HepG2 (cell line): ENCODE measurements around the gene PSD4. TPM values are rescaled to one million over a fixed set of nuclear protein-coding genes. Genes with fewer than 3 reads are reported as not detected.

Experiments
- AKAP8 ChIP-seq: sonication (generic); formaldehyde crosslinking; IDR thresholded peaks from 2 replicates; pipeline ENCODE4 v1.5.1; 2020; ENCODE audit warnings: mild to moderate bottlenecking, missing genetic modification reagents
- ATF5 ChIP-seq: sonication (generic); formaldehyde crosslinking; IDR thresholded peaks from 2 replicates; pipeline ENCODE4 v1.4.0; 2020; ENCODE audit warnings: mild to moderate bottlenecking, low read depth, missing genetic modification reagents
- CREB1 ChIP-seq, 2 experiments: fragments of 450-650 bp in 1 of 2; IDR thresholded peaks; 2 replicates each; pipeline ENCODE4 v1.6.1; 2016 to 2017; ENCODE audit warnings: control low read depth in 1 of 2, mild to moderate bottlenecking in 1 of 2, missing compliant biosample characterization in 1 of 2, missing genetic modification characterization in 1 of 2
- ELF3 ChIP-seq: IDR thresholded peaks from 2 replicates; pipeline ENCODE4 v1.6.1; 2016; ENCODE audit warnings: missing genetic modification reagents, missing compliant biosample characterization
- HNRNPLL ChIP-seq: fragments of 200-400 bp; formaldehyde crosslinking; IDR thresholded peaks from 2 replicates; pipeline ENCODE4 v1.6.1; 2017; ENCODE audit warnings: mild to moderate bottlenecking, low read depth, low read length; ENCODE audit not compliant: poor library complexity, severe bottlenecking
- HNRNPUL1 ChIP-seq: fragments of 200-400 bp; formaldehyde crosslinking; IDR thresholded peaks from 2 replicates; pipeline ENCODE4 v1.6.1; 2017; ENCODE audit warnings: low read depth, mild to moderate bottlenecking, low read length, moderate library complexity
- KDM6A ChIP-seq: IDR thresholded peaks from 2 replicates; pipeline ENCODE4 v1.6.1; 2016; ENCODE audit warnings: low read depth
- LRRFIP1 ChIP-seq: sonication (generic); formaldehyde crosslinking; conservative IDR thresholded peaks from 2 replicates; pipeline ENCODE4 v1.4.0; 2020; ENCODE audit warnings: missing genetic modification reagents
- MED1 ChIP-seq: sonication (generic); formaldehyde crosslinking; IDR thresholded peaks from 2 replicates; pipeline ENCODE4 v1.4.0; 2020; ENCODE audit warnings: missing genetic modification reagents
- NONO ChIP-seq, 2 experiments: fragments of 450-650 bp in 1 of 2; sonication (generic) in 1 of 2; formaldehyde crosslinking in 1 of 2; IDR thresholded peaks in 1 of 2; conservative IDR thresholded peaks in 1 of 2; 2 replicates each; pipeline versions ENCODE4 v1.6.1 to v1.8.0; 2017 to 2022; ENCODE audit warnings: mild to moderate bottlenecking in 1 of 2, missing genetic modification reagents in 1 of 2, moderate library complexity in 1 of 2
- PCBP1 ChIP-seq: fragments of 200-400 bp; formaldehyde crosslinking; IDR thresholded peaks from 2 replicates; pipeline ENCODE4 v1.6.1; 2017; ENCODE audit warnings: mild to moderate bottlenecking, low read depth, low read length, borderline replicate concordance
- PHF21A ChIP-seq: sonication (generic); formaldehyde crosslinking; IDR thresholded peaks from 2 replicates; pipeline ENCODE4 v1.5.0; 2020; ENCODE audit warnings: mild to moderate bottlenecking, missing genetic modification reagents
- POGZ ChIP-seq: sonication (generic); formaldehyde crosslinking; IDR thresholded peaks from 2 replicates; pipeline ENCODE4 v1.4.0; 2020; ENCODE audit warnings: mild to moderate bottlenecking, missing genetic modification reagents
- PRMT3 ChIP-seq: sonication (generic); formaldehyde crosslinking; IDR thresholded peaks from 2 replicates; pipeline ENCODE4 v1.8.1; 2022; ENCODE audit warnings: low read depth, mild to moderate bottlenecking, moderate library complexity, missing genetic modification reagents, borderline replicate concordance
- PRPF4 ChIP-seq: fragments of 200-400 bp; formaldehyde crosslinking; IDR thresholded peaks from 2 replicates; pipeline ENCODE4 v1.6.1; 2016; ENCODE audit warnings: low read length, low read depth; ENCODE audit not compliant: poor library complexity, severe bottlenecking
- SMAD1 ChIP-seq: sonication (generic); formaldehyde crosslinking; IDR thresholded peaks from 2 replicates; pipeline ENCODE4 v1.4.0; 2020; ENCODE audit warnings: missing genetic modification reagents, low read depth, mild to moderate bottlenecking, borderline replicate concordance
- ZBTB1 ChIP-seq: sonication (generic); formaldehyde crosslinking; IDR thresholded peaks from 2 replicates; pipeline ENCODE4 v1.4.0; 2020; ENCODE audit warnings: missing genetic modification reagents, borderline replicate concordance
- ZNF234 ChIP-seq: sonication (generic); formaldehyde crosslinking; conservative IDR thresholded peaks from 2 replicates; pipeline ENCODE4 v1.5.1; 2020; ENCODE audit warnings: mild to moderate bottlenecking, missing genetic modification reagents
- ZNF597 ChIP-seq: sonication (generic); formaldehyde crosslinking; IDR thresholded peaks from 2 replicates; pipeline ENCODE4 v1.5.0; 2020; ENCODE audit warnings: missing genetic modification reagents
- ZNF598 ChIP-seq: sonication (generic); formaldehyde crosslinking; IDR thresholded peaks from 2 replicates; pipeline ENCODE4 v1.5.1; 2020; ENCODE audit warnings: mild to moderate bottlenecking, missing genetic modification reagents, borderline replicate concordance
- ZNF749 ChIP-seq: sonication (generic); formaldehyde crosslinking; IDR thresholded peaks from 2 replicates; pipeline ENCODE4 v1.8.0; 2022; ENCODE audit warnings: mild to moderate bottlenecking, missing genetic modification reagents, moderate library complexity, borderline replicate concordance
- ZNF782 ChIP-seq: sonication (generic); formaldehyde crosslinking; IDR thresholded peaks from 2 replicates; pipeline ENCODE4 v1.4.0; 2020; ENCODE audit warnings: missing genetic modification reagents, mild to moderate bottlenecking, borderline replicate concordance
- polyA plus RNA-seq, 8 experiments: library from polyadenylated mRNA; depleted of rRNA in 3 of 8; stranded (reverse) in 7 of 8; unstranded in 1 of 8; fragments of >200 nt; fragmentation: Illumina TruSeq in 4 of 8; extraction: Trizol in 4 of 8; gene quantifications; 2 replicates each; pipeline versions ENCODE4 v1.2.1 to v1.2.3, GENCODE V29; 2011 to 2016; ENCODE audit warnings: low read depth in 4 of 8, missing spikeins in 1 of 8, mixed read lengths in 1 of 8; ENCODE audit not compliant: insufficient read depth in 1 of 8
- total RNA-seq, 5 experiments: library from RNA; depleted of rRNA; stranded (reverse); fragments of >200 nt; fragmentation: Illumina TruSeq; extraction: Trizol; gene quantifications; 2 replicates each; pipeline ENCODE4 v1.2.3, GENCODE V29; 2016; ENCODE audit warnings: low read depth in 1 of 5

The PSD4 gene
- total and polyA plus RNA-seq, 2 of the 13 experiments (the other 11 are each of a cell fraction or from before 2014, with no cell fraction given) = 5.8 to 9.4 TPM

- TF ChIP-seq PRMT3 (CRISPR knock-in tag) (no peak), ELF3 (CRISPR knock-in tag) (peak; percentile 59), HNRNPLL (no peak), ATF5 (CRISPR knock-in tag) (no peak), ZNF597 (CRISPR knock-in tag) (no peak), PHF21A (CRISPR knock-in tag) (peak; percentile 30; the same call in 1 of the 2 replicates), SMAD1 (CRISPR knock-in tag) (0 out of 2 replicates have a peak, but pooled peaks have one; percentile 52), MED1 (CRISPR knock-in tag) (peak; percentile 66), ZNF782 (no peak), POGZ (no peak), PCBP1 (no peak), AKAP8 (CRISPR knock-in tag) (no peak), CREB1 (IDR thresholded peaks at IDR 0.05) (peak; percentile 64; the same call in 1 of the 2 replicates), CREB1 (CRISPR knock-in tag; IDR thresholded peaks at IDR 0.05) (no peak; the same call in none of the 2 replicates), HNRNPUL1 (no peak), LRRFIP1 (CRISPR knock-in tag) (no peak), KDM6A (CRISPR knock-in tag) (no peak), ZNF234 (no peak), ZNF749 (no peak), ZBTB1 (CRISPR knock-in tag) (no peak), NONO (IDR thresholded peaks at IDR 0.05) (no peak), NONO (CRISPR knock-in tag; conservative IDR thresholded peaks at IDR 0.05) (no peak), ZNF598 (CRISPR knock-in tag) (no peak), PRPF4 (no peak)
Measured at GRCh38 chr2:113240915-113241911, 67.4 kb downstream of the PSD4 start (continued).
